ENCODE measurements around the gene SCMH1. TPM values are rescaled to one million over a fixed set of nuclear protein-coding genes. Genes with fewer than 3 reads are reported as not detected.

SCMH1 gene
- total and polyA plus RNA-seq, 2 donors (not counting 3 experiments of a cell fraction or from before 2014, with no cell fraction given): 39.9 to 40.7 TPM

DNA sequence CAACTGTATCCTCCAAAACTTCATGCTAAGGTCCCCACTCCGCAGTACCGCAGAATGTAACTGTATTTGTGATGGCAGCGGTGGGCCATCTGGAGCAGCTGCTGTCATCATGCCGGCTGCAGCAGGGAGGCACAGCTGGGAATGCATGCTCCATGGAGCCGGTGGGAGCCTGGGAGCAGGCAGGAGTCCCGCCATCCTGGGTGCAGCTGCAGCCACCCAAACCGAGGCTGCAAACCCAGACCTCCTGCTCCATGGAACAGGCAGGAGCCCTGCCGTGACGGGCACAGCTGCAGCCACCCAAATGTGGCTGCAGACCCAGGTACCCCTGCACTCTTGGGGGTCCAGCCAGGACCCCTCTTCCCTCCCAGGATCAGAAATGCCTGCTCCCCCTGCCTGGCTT lies 80.3 kb downstream of the SCMH1 start:
- FAIRE-seq (no peak), DNase-seq (ENCODE audit: low read depth, low spot score) (no peak)
- no peaks in the 10 kb centered on the region for H3K79me2 ChIP-seq (ENCODE audit: control insufficient read depth, insufficient read depth, low read length)
- dilution Hi-C loops (cut with MboI; ENCODE audit: extremely low pct_ligation_motif_present, low sequenced_read_pairs) (no loop called here), intact Hi-C loops (cut with micrococcal nuclease) (no loop called here)
- no peaks in the 10 kb centered on the region for H3K27me3 ChIP-seq (ENCODE audit: control insufficient read depth in 2 of 2, insufficient read depth in 2 of 2, low read length in 2 of 2)
- no peaks in the 10 kb centered on the region for H3K9me3 ChIP-seq (replicated peaks; ENCODE audit: control insufficient read depth, insufficient read depth, low read length)
- H3K27ac ChIP-seq (ENCODE audit: insufficient read depth, low read depth, low read length): no peak overlapping the region
- no peak overlapping the region for H3K4me3 ChIP-seq (replicated peaks in 1 of 3; ENCODE audit: insufficient read depth in 1 of 3, low read depth in 1 of 3, low read length in 3 of 3)
- H3K9ac ChIP-seq (replicated peaks; ENCODE audit: extremely low read depth, insufficient read depth, low read length): no peak overlapping the region
- POLR2A ChIA-PET: no interaction called here
- TF ChIP-seq GATA2 (IDR thresholded peaks at IDR 0.05; ENCODE audit: insufficient read depth, insufficient read length, low read depth, low read length) (no peak), MAX (IDR thresholded peaks at IDR 0.05; ENCODE audit: insufficient read depth, insufficient read length) (no peak), EZH2 (IDR thresholded peaks at IDR 0.05; ENCODE audit: borderline replicate concordance, low read depth, low read length, severe bottlenecking) (no peak), JUN (IDR thresholded peaks at IDR 0.05; ENCODE audit: borderline replicate concordance, insufficient read depth, insufficient read length, low read depth) (no peak), POLR2A (IDR thresholded peaks at IDR 0.05; ENCODE audit: low read depth, low read length) (no peak), FOS (IDR thresholded peaks at IDR 0.05; ENCODE audit: borderline replicate concordance, insufficient read depth, low read length) (no peak), POLR2AphosphoS5 (IDR thresholded peaks at IDR 0.05; ENCODE audit: insufficient read depth, low read depth, low read length) (no peak), MYC (IDR thresholded peaks at IDR 0.05; ENCODE audit: low read depth, low read length) (no peak)
- TF ChIP-seq, protein P1, sequence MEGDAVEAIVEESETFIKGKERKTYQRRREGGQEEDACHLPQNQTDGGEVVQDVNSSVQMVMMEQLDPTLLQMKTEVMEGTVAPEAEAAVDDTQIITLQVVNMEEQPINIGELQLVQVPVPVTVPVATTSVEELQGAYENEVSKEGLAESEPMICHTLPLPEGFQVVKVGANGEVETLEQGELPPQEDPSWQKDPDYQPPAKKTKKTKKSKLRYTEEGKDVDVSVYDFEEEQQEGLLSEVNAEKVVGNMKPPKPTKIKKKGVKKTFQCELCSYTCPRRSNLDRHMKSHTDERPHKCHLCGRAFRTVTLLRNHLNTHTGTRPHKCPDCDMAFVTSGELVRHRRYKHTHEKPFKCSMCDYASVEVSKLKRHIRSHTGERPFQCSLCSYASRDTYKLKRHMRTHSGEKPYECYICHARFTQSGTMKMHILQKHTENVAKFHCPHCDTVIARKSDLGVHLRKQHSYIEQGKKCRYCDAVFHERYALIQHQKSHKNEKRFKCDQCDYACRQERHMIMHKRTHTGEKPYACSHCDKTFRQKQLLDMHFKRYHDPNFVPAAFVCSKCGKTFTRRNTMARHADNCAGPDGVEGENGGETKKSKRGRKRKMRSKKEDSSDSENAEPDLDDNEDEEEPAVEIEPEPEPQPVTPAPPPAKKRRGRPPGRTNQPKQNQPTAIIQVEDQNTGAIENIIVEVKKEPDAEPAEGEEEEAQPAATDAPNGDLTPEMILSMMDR (IDR thresholded peaks at IDR 0.05; ENCODE audit: extremely low read depth in 1 of 2, insufficient read depth in 1 of 2, low read depth in 1 of 2, low read length in 2 of 2): no peak
- no peak overlapping the region for H2AFZ ChIP-seq (ENCODE audit: low read depth, low read length)
- no peaks in the 10 kb centered on the region for H3K4me1 ChIP-seq (ENCODE audit: control insufficient read depth, extremely low read depth, insufficient read depth, low read length)
- CTCF ChIA-PET: no interaction called here
- H3K9me1 ChIP-seq (replicated peaks; ENCODE audit: control insufficient read depth, extremely low read depth, insufficient read depth, low read length): no peaks in the 10 kb centered on the region
- H3K4me2 ChIP-seq (ENCODE audit: insufficient read depth, low read length): no peak overlapping the region
- no peaks in the 10 kb centered on the region for H4K20me1 ChIP-seq (replicated peaks; ENCODE audit: control insufficient read depth, extremely low read depth, insufficient read depth, low read length)
- H3K36me3 ChIP-seq (ENCODE audit: control insufficient read depth in 2 of 2, extremely low read depth in 1 of 2, insufficient read depth in 2 of 2, low read length in 2 of 2): no peaks in the 10 kb centered on the region
- BruUV-seq (replicated peaks): no TSS peak

Measured in endothelial cell of umbilical vein (primary cell).